Ishikawa (cell line): ENCODE data around the gene TM9SF2.

Source experiments
- CEBPB ChIP-seq: IDR thresholded peaks from 2 replicates; pipeline ENCODE4 v1.6.1; 2012
- EP300 ChIP-seq: IDR thresholded peaks from 2 replicates; pipeline ENCODE4 v1.6.1; 2012; ENCODE audit warnings: borderline replicate concordance
- RAD21 ChIP-seq: IDR thresholded peaks from 2 replicates; pipeline ENCODE4 v1.6.1; 2012; ENCODE audit warnings: low read depth

- TF ChIP-seq CEBPB (no peak), EP300 (no peak), RAD21 (no peak)
Measured at GRCh38 chr13:99472122-99472440, 29.2 kb upstream of the TM9SF2 start.
